GM19239 (cell line): Measurements from ENCODE around the gene PHC1.
A peak's percentile ranks its signal among the peaks of the same experiment; 100 is the strongest.
"Not testable (repeated sequence)": the region's sequence is repeated elsewhere in the genome, so short reads cannot be mapped to it uniquely, and the experiment has no call there.

Experiments
- DNase-seq: peaks from one replicate; pipeline ENCODE4 v3.0.0; 2011; ENCODE audit warnings: low spot score; ENCODE audit not compliant: insufficient read length
- FAIRE-seq: peaks from 2 replicates; lab custom pipeline; 2011; peaks lifted over from hg19 to GRCh38; lab: Jason Lieb, UNC

The PHC1 gene

DNA sequence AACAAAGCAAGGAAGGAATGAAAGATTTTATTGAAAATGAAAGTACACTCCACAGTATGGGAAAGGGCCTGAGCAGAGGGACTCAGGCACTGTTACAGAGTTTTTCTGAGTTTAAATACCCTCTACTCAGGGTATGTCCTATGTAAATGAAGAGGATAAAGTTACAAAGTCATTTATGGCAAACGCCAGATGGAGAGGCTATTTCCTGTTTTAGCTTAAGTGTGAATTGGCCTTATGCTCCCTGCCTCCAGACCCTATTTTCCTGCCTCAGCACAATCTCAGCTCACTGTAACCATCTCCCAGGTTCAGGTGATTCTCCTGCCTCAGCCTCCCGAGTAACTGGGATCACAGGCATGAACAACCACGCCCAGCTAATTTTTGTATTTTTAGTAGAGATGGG lies 6.8 kb upstream of the PHC1 start:
- DNase-seq (no peak), FAIRE-seq (no peak)

DNA sequence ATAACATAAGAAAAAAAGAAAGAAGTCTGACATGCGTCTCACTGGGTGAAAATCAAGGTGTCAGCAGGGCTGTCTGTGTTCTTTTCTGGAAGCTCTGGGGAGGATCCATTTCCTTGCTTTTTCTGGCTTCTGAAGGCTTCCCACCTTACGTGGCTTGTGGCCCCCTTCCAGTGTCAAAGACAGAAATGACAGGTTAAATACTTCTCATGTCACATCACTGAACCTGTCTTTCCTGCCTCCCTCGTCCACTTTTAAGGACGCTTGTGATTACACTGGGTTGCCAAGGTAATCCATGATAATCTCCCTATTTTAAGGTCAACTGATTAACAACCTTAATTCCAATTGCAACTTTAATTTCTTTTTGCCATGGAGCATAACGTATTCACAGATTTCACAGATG lies 4.6 kb upstream of the PHC1 start:
- no peak for DNase-seq

DNA sequence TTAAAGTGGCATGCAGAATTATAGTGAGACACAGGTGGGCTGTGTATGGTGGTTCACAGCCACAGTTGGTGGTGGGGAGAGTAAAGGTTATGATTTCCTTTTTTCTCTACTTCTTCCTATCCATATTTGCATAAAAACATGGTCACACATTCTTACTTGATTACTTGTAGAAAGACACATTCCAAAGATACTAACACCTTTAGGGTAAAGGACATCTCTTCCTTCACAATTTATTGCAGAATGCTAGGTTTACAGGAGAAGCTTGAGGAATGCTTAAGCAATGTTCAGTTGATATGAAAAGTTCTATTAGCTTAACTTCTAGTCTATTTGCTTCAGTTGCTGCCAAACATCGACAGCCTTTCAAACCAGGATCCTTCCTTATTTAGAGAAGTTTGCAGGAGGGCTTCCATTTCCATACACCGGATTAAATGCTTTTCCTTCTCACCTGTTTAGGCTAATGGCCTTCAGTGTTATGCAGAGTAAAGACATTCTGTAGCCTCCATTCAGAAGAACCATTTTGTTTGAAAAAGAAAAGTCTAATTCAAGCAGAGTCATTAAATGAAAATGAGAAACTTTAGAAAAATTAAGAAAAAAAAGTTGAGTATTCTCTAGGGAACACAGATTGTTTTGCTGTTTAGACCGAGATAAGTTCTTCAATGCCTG lies 2.6 kb upstream of the PHC1 start:
- no peak for DNase-seq
- FAIRE-seq = no peak

More for the DNA sequence above, 4.6 kb upstream of the PHC1 start:
- FAIRE-seq = no peak

DNA sequence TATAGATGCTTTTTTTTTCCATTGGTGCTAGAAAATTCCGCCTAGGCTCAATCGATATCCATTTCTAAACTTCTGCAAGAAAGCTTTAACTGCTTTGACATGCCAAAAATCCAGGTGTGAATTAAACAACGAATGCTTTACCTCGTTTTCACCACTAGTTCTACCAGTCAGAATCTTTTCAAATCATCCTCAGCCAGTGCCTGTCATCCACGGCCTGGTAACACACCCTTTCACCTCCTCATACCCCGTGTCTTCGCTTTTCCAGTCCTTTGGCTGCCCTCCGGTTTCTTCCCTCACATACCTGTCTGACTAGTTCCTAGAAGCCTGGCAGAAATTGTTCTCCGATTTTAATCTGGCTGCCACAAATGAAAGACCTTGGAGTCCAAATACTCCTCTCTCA lies 1.4 kb upstream of the PHC1 start:
- DNase-seq (peak; percentile 14), FAIRE-seq (no peak)

DNA sequence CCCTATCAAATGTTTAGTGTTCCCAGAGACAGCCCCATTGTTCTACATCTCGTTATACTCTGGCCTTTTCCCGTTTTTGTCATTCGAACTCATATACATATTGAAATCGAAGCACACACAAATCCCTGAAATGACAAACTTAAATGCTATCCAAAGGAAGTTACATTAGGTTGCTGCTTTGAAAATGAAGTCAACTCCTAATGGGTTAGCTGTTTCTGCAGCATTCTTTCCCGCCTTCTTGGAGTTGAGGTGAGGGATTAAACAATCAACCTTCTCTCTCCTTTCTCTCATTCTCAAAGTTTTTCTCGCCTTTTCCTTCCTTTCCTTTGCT lies 642 bp upstream of the PHC1 start:
- DNase-seq = no peak
- no peak for FAIRE-seq

DNA sequence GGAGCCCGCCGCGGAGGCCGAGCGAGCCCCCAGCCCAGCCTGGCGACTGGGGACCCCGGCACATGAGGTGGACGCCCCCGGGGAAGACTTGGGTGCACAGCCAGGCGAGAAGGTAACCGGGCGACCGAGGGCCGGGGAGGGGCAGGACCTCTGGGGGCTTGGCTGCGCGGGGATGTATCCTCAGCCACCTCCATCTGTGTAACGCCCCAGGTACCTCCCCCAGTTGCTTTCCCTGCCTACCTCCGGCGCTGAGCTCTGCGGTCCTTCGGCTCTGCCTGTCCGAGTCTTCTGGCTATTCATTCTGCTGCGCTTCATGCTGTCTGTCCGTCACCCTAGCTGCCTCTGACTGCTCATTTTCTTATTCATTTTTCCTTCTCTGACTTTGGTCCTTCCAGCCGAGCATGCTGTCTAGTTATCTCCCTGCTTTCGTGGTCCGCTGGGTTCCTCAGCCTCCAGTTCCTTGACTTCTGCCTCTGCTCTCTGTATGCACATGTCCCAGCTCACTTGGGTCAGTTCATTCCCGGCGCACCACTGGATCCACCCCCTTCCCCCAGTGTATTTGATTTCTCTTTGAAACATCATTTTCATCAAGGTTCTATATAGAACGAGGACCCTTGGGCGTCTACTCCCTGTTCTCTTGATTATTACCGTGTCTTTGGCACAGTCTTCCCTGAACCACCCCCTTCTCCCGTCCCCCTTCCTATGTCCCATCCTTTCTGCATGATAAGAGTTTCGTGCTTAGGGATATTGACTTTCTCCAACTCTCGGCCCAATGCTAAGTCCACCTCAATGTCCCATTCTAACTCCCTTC lies 612 bp downstream of the PHC1 start:
- FAIRE-seq (peak; percentile 78), DNase-seq (peak; percentile 80)

DNA sequence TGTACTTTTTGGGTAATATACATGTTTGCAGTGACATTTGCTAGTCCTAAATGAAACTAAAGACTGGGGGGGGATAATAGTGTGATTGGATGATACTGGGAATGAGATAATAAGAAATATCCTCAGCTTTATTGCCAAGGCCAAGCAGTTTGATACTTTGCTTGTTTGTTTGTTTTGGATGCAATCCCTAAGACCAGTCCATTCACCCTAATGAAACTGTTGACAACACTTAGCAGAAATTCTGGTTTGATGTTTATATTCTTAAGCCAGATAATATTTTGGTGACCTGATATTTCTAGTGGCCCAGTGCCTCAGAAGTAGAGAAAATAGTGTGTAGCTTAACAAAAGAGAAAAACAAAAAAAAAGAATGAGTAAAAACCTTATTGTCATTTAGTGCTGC lies 1.8 kb downstream of the PHC1 start:
- no peak for FAIRE-seq
- no peak for DNase-seq

DNA sequence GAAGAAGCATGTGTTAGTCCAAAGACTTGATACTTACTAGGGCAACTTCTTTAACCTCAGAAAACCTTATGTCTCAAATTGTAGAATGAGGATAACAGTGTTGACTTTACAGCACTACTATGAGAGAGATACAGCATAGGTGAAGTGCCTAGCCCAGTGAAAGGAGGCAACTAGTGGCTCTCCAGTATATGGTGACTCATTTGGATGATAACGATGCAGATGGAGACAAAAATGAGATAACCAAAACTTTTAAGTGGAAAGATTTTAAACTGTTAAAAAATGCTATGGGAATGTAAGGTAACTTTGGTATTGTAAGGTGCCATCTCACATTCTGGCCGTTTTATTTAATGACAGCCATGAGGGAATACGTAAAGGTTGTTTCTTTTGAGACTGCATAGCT lies 2.7 kb downstream of the PHC1 start:
- no peak for FAIRE-seq

DNA sequence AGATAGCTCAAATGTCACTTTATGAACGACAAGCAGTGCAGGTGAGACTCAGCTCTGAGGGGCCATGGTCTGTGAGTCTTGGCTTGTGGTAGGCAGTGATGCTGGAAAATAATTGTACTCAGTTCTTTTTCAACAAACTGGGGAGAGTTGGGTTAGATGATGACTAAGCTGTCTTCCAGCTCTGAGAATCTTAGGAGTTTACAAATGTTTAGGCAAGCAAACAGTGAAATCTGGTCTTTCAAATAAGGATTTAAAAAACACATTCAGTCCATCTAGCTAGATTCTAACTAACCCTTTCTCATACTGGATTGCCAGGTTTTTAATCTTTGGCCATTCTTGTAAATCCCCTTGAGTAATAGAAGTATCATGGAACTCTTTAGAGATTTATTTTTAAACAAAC lies 3.4 kb downstream of the PHC1 start:
- FAIRE-seq = no peak
- no peak for DNase-seq

More for the DNA sequence above, 2.7 kb downstream of the PHC1 start:
- no peak for DNase-seq

DNA sequence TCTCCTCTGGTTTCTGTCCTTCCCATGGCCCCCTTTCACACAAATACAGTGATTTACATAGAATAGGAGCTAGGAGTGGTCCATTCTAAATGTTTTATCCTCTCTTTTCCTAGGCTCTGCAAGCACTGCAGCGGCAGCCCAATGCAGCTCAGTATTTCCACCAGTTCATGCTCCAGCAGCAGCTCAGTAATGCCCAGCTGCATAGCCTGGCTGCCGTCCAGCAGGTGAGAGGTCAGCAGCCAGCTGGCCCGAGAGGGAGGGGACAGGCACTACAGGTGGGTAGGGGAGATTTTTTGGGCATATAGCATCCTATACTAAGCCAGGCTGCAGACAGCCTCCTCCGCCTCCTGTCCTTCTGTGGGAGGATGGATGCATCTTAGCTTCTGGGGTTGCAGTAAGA lies 5.3 kb downstream of the PHC1 start:
- DNase-seq, FAIRE-seq: not testable (repeated sequence)

DNA sequence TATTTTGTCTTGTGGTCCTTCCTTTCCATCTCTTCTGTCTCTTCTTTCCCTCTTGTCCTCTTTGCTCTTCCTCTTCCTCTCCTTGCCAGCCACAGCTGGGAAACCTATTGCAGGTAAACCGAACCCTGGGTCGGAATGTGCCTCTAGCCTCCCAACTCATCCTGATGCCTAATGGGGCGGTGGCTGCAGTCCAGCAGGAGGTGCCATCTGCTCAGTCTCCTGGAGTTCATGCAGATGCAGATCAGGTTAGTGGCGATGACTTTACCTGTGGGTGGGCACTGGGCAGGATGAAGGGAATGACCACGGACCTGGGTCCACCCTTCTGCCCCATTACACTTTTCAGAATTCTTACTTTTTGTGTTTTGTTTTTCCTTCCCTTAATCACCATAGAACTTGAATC lies 8.2 kb downstream of the PHC1 start:
- no peak for DNase-seq
- no peak for FAIRE-seq

DNA sequence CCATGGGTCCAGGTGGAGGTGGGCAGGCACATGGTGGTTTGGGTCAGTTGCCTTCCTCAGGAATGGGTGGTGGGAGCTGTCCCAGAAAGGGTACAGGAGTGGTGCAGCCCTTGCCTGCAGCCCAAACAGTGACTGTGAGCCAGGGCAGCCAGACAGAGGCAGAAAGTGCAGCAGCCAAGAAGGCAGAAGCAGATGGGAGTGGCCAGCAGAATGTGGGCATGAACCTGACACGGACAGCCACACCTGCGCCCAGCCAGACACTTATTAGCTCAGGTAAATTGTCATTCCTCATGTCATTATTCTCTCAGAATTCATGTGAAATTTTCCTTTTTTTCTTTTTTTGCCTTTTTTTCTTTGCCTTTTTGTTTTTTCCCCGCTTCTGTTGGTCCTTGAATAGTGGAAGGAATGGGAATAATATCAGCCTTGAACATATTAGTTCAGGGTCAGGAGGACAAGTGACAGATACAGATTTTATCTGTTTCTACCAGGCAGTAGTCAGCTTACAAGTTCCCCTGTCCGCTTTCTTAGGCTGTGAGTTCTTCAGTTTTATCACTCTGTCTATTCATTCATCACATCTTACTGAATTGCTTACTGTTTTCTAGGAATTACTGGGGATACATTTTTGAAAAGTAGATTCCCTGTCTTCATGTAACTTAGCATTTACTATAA lies 16.5 kb downstream of the PHC1 start:
- FAIRE-seq, DNase-seq: not testable (repeated sequence)

DNA sequence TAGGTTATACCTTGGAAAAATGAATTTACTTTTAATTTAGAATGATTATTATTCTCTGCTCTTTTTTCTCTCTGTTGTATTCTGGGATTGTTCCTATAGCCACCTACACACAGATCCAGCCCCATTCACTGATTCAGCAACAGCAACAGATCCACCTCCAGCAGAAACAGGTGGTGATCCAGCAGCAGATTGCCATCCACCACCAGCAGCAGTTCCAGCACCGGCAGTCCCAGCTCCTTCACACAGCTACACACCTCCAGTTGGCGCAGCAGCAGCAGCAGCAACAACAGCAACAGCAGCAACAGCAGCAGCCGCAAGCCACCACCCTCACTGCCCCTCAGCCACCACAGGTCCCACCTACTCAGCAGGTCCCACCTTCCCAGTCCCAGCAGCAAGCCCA lies 18.2 kb downstream of the PHC1 start:
- DNase-seq, FAIRE-seq: not testable (repeated sequence)

DNA sequence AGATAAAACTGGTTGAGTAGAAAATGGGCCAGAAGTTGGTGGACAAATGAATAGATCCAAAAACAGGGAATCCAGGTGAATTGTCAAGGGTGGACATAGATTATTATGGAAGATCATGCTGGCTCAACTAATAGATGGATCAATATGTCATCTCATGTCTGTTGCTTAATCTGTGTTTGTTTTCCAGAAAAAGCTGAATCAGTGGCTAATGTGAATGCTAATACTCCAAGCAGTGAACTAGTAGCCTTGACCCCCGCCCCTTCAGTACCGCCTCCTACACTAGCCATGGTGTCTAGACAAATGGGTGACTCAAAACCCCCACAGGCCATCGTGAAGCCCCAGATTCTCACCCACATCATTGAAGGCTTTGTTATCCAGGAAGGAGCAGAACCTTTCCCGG lies 19.8 kb downstream of the PHC1 start:
- not testable (repeated sequence) for FAIRE-seq, DNase-seq

DNA sequence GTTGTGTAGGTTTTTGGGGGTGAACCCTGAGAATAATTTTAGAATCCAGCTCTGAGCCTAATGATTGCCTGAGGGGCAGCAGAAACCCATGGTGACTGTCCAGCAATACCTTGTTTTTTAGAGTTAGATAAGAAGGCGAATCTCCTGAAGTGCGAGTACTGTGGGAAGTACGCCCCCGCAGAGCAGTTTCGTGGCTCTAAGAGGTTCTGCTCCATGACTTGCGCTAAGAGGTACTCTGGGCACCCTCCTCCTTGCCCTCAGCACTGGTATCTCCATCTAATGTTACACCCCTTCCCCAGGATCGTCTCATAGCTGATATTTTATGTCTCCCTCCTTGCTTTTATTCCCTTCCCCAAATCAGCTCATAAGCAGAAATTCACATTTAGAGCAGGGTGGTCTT lies 22.4 kb downstream of the PHC1 start:
- FAIRE-seq = peak; percentile 71
- DNase-seq = no peak

DNA sequence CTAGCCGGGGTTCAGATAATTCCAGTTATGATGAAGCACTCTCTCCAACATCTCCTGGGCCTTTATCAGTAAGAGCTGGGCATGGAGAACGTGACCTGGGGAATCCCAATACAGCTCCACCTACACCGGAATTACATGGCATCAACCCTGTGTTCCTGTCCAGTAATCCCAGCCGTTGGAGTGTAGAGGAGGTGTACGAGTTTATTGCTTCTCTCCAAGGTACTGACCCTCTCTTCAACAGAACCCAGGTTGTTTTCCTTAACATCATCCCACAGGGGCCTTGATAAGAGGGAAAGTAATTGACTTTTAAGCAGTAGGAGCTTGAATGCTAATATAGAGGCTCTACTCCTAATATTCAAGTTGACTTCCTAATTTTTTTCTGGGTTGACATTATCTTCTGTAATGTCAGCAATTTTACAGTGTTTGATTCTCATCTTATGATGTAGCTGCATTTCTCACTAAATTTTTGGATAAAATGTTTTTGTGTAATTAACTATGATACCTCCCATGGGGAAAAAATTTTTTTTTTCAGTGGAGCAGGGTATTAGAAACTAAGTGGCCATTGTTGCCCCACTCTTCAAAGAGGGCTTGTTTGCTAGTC lies 23.6 kb downstream of the PHC1 start:
- FAIRE-seq, DNase-seq: not testable (repeated sequence)

DNA sequence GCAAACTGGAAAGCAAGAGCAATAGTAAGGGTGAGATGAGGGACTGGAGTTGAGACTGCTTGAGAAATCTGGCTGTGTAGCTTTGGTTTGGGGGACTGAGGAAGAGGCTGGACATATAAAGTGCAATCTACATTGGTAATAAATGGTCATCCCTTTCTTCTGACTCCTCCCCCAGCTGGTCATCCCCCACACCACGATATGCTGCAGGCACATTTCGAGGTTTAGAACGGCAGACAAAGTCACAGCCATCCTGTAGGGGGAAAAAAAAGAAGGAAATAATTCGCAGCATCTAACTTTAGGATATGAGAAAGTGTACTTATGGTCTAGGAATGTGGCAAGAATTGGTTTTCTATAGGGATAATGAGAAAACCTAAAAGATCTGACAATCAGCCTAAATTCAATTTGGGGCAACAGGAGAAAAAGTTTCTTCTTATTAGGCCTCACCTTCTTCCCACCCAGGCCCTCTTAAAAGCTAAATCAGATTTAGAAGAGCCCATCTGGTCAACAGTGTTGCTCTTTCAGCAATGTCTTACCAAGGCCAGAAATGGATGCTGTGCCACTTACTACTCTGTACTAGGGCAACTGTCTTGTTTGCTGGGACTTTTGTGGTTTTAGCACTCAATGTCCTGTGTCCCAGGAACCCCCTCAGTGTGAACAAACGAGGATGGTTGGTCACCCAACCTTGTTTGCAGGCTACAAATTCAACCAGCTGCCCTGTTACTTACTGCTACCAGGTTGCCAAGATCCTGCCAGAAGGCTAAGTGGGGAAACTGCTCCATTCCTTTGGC lies 27.6 kb downstream of the PHC1 start:
- FAIRE-seq (no peak), DNase-seq (no peak)

DNA sequence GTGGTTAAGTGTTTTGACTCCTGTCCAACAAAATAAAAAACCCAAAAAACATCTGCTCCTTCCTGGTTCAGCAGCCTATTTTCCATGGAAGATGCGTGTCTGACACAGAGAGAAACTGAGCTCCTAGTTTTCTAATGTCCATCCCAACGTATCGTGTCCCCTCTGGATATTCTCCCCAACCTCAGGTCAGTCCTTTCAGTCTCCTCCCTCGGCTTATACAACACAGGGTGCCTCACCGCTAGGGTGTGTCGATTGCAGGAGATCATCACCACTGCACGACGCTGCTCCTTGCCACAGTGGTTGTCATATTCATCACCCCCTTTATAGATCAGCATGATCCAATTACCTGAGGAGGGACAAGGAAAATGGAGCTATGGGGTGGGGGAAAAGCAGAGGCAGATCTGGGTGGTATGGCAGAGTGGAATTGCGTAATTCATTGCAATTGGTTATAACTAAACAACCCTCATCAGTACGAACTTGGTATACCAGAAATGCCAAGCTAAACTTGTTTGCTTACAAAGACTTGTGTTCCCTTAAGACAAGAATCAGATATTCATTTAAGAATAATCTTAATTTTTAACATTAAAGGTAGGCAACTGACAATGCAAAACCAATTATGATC lies 29.4 kb downstream of the PHC1 start:
- no peak for FAIRE-seq
- DNase-seq = no peak

DNA sequence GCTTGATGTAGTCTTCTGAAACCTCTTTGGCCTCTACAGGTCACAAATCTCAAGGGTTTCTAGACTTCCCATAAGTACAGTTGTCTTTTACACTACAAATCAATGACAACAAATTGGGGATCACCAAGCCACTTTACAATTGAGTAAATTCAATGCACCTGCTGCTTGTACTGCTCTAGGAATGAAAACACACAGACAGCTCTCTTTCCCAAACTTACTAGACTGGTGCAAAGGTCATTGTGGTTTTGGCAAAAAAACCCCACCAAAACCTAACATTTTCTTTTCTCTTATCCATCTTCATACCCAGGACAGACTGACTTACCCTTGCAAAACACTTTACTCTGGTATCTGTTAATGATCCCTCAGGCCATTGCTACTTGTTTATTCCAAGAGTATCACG lies 32.4 kb downstream of the PHC1 start:
- DNase-seq (no peak), FAIRE-seq (peak; percentile 52)

DNA sequence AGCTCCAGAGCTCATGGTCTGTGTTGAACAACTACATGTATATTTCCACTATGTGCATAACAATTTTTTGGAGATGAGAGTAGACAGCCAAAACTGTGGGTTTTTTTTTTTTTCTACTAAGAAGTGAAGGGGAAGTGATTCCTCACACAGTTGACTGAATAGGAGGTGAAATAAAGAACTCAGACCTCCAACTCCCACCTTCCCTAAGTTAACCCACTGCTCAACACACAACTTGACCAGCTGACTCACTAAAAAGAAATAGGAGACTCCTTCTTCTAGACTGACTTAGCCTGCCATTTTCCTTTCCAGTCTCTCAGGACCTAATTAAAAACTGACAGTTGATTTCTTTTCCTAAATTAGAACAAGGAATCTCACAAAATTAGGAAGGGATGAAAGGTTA lies 33.4 kb downstream of the PHC1 start:
- DNase-seq (no peak), FAIRE-seq (no peak)
